GM21576 (cell line): ENCODE data around the gene PI4KA.
"Not testable (repeated sequence)": the region's sequence is repeated elsewhere in the genome, so short reads cannot be mapped to it uniquely, and the experiment has no call there.

Source experiments
- ATAC-seq: cut with Tn5 transposase; IDR thresholded peaks from one replicate; pipeline ENCODE4 v1.9.1; 2021; ENCODE audit warnings: mild to moderate bottlenecking, moderate library complexity; ENCODE audit not compliant: unreplicated experiment

Gene PI4KA

GRCh38 chr22:20779014-20779817 is 79.4 kb downstream of the PI4KA start:
- ATAC-seq = no peak

- no peak for ATAC-seq
Measured at GRCh38 chr22:20777420-20778177, 81.0 kb downstream of the PI4KA start.

- no peak for ATAC-seq
Measured at GRCh38 chr22:20776624-20777405, 81.8 kb downstream of the PI4KA start.

- ATAC-seq = no peak
Measured at GRCh38 chr22:20775342-20775895, 83.2 kb downstream of the PI4KA start.

DNA sequence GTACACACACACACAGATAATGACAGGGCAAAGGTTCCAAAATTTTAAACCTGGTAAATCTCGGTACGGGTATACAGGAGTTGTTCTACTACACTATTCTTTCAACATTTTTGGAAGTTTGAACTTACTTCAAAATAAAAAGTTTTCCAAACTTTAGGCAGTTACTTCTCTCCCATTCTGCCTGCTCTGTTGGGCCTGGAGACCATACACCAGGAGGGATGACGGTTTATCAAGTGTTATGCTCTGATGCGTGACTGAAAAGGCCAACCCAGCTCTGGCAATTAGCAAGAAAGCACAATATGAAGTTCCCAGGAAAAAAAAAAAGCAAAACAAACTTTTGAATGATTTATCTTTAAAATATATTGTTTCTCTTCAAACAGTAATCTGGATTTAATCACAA is 83.7 kb downstream of the PI4KA start:
- ATAC-seq = no peak

- no peak for ATAC-seq
Measured at GRCh38 chr22:20773793-20774212, 84.8 kb downstream of the PI4KA start, which contains the start of gene SERPIND1. TSS of gene SERPIND1 (plus strand) at chr22:20774113. CDS start at chr22:20779313, 5,200 bp downstream.

DNA sequence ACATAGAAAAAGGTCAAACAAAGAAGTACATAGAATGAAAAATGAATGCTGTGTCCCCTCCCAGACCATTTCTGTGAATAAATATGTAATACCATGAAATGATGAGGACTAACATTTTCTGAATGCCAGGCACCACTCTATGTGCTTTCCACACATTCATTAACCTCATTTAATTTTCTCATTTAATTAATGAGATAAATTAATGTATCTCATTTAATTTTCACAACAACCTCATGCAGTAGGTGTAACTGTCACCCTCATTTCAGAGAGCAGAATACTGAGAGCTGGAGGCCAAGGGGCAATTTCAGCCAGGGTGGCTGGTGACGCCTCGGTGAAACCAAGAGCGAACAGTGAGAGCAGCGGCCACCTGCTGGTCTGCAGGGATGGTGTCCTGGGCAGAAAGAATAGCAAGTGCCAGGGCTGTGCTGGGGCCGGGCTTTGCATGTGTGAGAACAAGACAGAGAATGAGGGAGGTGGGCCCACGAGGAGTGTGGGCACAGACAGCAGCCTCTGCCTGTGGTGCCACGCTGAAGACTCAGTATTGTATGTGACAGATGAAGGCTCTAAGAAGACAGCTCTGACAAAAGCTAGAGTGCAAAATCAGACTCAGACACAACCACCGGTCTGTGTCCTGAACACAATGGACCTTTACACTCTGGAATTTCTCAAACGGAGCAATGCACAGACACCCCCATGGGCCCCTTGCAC is 86.5 kb downstream of the PI4KA start:
- no peak for ATAC-seq

DNA sequence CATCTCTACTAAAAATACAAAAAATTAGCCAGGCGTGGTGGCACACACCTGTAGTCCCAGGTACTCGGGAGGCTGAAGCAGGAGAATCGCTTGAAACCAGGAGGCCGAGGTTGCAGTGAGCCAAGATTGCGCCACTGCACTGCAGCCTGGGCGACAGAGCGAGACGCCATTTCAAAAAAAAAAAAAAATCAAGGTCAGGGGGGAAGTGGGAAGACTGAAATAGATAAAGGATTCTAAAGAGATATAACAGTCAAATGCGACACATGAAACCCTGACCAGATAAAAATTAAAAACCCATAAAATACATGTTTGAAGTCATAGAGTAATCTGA is 89.2 kb downstream of the PI4KA start:
- not testable (repeated sequence) for ATAC-seq

DNA sequence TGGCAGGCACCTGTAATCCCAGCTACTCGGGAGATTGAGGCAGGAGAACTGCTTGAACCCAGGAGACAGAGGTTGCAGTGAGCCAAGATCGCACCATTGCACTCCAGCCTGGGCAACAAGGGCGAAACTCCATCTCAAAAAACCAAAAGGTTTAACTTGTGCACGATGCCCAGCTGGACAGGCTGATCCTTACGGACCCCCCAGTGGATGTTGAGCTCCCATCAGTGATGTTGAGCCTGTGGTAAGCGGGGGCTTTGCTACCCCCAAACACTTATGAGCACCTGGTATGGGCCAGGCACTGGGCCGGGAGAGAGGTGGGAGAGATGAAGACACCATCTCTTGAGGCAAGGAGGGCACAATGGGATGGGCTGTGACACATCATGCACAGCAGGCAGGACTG is 92.1 kb downstream of the PI4KA start:
- ATAC-seq = no peak

DNA sequence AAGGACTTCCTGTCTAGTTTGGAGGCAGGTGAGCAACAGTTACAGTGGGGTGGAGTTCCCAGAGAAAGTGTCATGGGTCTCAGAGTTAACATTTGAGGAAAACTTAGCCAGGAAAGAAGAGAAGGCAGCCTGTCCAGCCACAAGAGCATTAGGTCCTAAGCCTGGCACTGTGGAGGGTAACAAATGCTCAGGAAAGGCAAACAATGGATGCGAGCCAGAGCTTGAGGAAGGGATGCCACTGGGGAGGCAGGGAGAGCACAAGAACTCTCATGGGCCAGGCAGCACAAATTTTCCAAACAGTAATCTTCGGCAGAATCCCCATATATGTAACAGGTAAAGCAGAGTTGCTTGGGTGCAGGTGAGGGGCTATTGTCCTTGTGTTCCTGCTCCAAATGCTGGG is 92.7 kb downstream of the PI4KA start:
- ATAC-seq = no peak

DNA sequence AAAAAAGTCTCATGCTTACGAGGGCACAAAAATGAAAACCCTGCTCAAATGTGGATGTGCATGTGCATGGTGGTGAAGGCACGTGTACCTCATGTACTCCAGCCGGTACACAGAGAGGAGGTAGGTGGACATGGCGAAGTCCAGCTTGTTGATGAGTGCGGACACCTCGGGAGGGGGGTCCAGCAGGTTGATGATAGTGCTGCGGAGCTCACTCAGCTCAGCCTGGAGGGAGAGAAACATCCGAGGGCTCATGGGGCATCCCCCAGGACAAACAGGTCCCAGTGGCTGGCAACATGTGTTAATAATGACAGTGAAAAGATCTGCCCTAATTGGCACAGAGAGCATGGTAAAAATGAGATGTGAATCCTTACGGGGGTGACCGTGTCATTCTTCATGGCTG is 93.9 kb downstream of the PI4KA start:
- no peak for ATAC-seq

- no peak for ATAC-seq
Measured at GRCh38 chr22:20764471-20764720, 94.2 kb downstream of the PI4KA start.

DNA sequence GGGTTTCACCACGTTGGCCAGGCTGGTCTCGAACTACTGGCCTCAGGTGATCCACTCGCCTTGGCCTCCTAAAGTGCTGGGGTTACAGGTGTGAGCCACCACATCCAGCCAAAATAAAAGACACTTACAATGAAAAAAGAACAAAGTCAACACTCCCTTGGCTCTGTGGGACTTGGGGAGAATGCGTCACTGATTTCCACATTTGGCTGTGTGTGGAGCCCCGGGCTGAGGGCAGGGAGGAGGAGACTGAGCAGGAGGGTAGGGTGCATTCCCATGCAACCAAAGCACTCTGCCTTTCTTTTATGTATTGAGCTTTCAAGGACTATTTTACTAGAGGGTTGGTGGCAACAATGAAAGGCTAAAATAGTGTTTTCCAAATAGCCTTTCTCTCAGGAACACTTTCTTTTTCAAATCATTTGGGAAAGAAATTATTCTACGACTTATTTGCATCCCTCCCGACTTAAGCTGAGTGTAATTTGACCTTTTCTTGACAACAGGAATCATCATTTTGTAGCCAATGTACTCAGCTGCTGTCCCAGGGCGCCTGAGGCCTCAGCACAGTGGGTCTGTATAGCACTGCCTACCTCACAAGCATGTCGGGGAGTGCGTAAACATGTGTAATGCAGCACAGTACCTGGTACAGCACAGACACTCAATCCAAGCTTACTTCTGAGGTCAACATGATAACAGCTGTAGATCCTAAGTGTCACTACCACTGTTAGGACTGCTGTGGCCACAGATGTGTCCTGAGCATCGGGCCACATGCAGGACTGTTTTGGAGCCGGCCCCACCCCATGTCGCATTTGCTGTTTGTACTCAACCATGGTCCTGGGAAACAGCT is 94.8 kb downstream of the PI4KA start:
- no peak for ATAC-seq

- no peak for ATAC-seq
Measured at GRCh38 chr22:20762233-20762796, 96.3 kb downstream of the PI4KA start.

- ATAC-seq = no peak
Measured at GRCh38 chr22:20761536-20761935, 97.1 kb downstream of the PI4KA start.

GRCh38 chr22:20760084-20760483 is 98.5 kb downstream of the PI4KA start:
- ATAC-seq = no peak

- ATAC-seq = no peak
Measured at GRCh38 chr22:20758688-20759087, 99.9 kb downstream of the PI4KA start.

DNA sequence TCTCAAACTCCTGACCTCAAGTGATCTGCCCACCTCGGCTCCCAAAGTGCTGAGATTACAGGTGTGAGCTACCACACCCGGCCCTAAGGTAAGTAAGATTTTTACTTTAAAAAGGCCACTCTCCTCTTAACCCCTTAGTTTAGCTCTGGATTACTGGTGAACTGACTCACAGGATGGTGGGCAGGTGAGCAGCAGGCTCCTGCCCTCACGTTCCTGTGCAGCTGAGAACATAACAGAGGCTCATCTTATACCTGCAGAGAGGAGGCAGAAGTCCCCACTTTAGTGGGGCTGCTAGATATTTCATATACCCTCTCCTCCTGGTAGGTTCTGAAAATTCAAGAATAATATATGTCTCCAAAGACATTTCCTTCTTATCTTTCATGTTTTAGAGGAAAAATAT is 101.8 kb downstream of the PI4KA start:
- no peak for ATAC-seq

- ATAC-seq = no peak
Measured at GRCh38 chr22:20752873-20753272, 105.7 kb downstream of the PI4KA start.
